ENCODE measurements around the gene LKAAEAR1.

The LKAAEAR1 gene

DNA sequence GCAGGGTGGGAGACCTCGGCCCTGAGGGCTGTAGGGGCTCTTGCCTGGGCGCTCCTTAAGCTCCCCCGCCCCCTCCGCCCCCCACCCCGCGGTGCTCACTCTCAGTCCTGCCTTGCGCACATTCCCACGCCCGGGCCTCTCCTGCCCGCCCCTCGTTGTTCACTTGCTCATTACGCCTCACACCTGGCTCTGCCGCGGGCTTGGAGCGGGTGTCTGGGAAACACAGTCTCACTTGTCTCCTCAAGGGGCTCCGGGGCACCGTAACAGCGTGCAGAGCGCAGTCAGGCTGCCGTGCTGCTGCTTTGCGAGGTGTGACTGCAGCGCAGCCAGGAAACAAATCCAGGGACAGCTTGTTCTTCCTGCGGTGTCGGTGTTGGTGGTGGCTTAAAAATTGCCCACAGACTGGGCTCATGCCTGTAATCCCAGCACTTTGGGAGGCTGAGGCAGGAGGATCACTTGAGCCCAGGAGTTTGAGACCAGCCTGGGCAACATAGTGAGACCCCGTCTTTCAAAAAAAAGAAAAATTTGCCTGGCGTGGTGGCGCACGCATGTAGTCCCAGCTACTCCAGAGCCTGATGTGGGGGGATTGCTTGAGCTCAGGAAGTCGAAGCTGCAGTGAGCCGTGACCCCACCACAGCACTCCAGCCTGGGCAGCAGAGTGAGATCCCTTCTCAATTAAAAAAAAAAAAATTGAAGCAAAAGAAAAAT is 18.6 kb upstream of the LKAAEAR1 start:
- POLR2A ChIA-PET, result interaction anchor here (0.6 kb wide), 1 partner anchor 65 kb away, joined by 3 read pairs; no protein-coding TSS in a partner anchor
- TF ChIP-seq, protein P1, sequence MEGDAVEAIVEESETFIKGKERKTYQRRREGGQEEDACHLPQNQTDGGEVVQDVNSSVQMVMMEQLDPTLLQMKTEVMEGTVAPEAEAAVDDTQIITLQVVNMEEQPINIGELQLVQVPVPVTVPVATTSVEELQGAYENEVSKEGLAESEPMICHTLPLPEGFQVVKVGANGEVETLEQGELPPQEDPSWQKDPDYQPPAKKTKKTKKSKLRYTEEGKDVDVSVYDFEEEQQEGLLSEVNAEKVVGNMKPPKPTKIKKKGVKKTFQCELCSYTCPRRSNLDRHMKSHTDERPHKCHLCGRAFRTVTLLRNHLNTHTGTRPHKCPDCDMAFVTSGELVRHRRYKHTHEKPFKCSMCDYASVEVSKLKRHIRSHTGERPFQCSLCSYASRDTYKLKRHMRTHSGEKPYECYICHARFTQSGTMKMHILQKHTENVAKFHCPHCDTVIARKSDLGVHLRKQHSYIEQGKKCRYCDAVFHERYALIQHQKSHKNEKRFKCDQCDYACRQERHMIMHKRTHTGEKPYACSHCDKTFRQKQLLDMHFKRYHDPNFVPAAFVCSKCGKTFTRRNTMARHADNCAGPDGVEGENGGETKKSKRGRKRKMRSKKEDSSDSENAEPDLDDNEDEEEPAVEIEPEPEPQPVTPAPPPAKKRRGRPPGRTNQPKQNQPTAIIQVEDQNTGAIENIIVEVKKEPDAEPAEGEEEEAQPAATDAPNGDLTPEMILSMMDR (IDR thresholded peaks at IDR 0.05; ENCODE audit: control extremely low read depth, extremely low read depth, low read depth, missing control alignments), result no peak
- CTCF ChIA-PET, result interaction anchor here (0.6 to 6.0 kb wide), 7 partner anchors 9 to 42 kb away, joined by 3 to 64 read pairs (median 5); partner anchors contain the start of gene LKAAEAR1
- no peak for DNase-seq (ENCODE audit: extremely low spot score)

DNA sequence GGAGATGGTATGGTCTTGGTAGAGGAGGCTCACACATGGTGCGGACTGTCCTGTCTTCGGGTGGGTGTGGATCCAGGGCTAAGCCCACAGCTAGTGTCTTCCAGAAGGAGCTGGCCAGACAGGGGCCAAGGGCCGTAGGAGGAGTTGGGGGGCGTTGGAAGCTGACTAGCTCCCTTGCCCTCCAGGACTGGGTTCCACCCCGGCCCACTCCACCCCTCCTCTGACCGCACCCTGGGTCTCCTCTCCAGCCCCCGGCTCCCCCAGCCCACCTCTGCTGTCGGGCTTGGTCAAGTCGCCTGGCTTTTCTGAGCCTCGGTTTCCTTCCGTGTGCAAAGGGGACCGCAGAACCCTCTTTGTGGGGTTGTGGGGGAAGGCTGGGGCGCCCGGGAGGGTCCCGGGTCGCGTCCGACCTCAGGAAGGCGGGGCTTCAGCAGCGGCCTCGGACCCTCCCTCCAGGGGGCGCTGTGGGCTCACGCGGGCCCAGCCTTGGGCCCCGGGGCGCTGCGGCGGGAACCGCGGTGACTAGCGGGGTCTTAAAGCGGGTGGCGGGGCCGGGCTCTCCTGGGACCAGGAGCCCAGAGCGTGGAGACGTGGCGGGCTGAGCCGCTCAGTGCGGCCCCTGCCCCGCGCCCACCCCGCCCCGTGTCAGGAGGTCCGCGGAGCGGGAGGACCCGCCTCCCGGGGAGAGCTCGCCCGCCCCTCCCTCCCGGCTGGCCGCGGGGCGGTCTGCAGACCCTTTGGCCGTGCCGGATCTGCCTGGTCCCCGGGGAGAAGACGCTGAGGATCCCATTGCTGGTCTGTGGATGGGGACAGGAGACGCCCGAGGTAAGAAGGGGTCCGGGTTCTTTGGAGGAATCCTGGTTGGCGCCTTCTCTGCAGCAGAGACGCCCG is 17.8 kb upstream of the LKAAEAR1 start:
- TF ChIP-seq, protein P1 (IDR thresholded peaks at IDR 0.05; ENCODE audit: control extremely low read depth, extremely low read depth, low read depth, missing control alignments), result peak; percentile 81
- CTCF ChIA-PET, result interaction anchor here (0.6 to 6.0 kb wide), 11 partner anchors 8 to 43 kb away, joined by 3 to 64 read pairs (median 4); partner anchors contain the start of gene LKAAEAR1
- DNase-seq (ENCODE audit: extremely low spot score), result peak; percentile 85
- POLR2A ChIA-PET, result no interaction called here

DNA sequence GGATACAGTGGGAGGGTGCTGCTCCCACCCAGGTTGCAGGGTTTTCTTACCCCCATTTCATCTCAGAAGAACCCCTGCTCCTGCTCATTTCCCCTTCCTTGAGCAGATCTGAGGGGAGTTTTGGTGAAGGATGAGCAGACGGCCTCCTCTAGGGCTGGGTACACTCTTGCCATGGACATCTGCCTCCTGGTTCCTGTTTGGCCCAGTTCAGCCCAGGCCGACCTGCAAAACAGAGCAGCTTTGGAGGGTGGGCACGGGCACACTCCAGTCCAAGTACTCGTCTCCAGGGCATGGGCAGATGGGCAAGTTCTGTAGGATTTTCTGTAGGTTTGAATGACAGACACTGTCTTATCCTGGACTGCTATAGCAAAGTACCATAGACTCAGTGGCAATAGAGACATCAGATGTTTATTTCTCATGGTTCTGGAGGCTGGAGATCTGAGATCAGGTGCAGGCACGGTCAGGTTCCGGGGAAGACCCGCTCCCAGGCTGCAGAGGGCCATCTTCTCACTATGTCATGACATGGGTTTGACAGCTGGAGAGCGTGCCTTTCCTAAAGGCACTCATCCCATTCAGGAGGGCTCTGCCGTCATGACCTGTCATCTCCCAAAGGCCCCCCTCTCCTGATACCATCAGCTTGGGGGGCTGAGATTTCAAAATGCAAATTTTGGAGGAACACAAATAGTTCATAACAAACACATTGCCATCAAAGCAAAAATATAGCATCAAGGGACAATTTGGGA is 16.9 kb upstream of the LKAAEAR1 start:
- CTCF ChIA-PET, result interaction anchor here (0.7 to 6.0 kb wide), 7 partner anchors 9 to 23 kb away, joined by 3 to 64 read pairs (median 4); partner anchors contain the start of gene LKAAEAR1

DNA sequence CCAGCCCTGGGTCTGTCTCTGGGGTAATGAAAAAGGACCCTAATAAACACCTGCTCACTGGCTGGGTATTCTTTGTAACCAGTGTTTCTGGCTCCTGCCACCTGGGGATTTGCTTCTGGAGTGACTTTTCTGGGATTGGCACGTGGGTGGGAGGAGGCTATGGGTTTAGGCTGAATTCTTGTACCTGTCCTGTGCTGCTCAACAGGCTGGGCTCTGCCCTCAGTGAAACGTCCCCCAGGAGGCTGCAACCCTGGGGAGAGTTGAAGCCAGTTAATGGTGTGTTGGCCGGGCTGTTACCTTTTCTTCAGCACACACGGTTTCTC is 16.3 kb upstream of the LKAAEAR1 start:
- TF ChIP-seq, protein P1 (IDR thresholded peaks at IDR 0.05; ENCODE audit: control extremely low read depth, extremely low read depth, low read depth, missing control alignments), result no peak
- POLR2A ChIA-PET, result no interaction called here
- DNase-seq (ENCODE audit: extremely low spot score), result no peak
- CTCF ChIA-PET, result interaction anchor here (2.6 to 6.0 kb wide), 3 partner anchors 9 to 18 kb away, joined by 11 to 64 read pairs (median 11); partner anchors contain the start of gene LKAAEAR1

More for the DNA sequence above, 16.9 kb upstream of the LKAAEAR1 start:
- POLR2A ChIA-PET, result no interaction called here
- TF ChIP-seq, protein P1 (IDR thresholded peaks at IDR 0.05; ENCODE audit: control extremely low read depth, extremely low read depth, low read depth, missing control alignments), result no peak
- no peak for DNase-seq (ENCODE audit: extremely low spot score)

DNA sequence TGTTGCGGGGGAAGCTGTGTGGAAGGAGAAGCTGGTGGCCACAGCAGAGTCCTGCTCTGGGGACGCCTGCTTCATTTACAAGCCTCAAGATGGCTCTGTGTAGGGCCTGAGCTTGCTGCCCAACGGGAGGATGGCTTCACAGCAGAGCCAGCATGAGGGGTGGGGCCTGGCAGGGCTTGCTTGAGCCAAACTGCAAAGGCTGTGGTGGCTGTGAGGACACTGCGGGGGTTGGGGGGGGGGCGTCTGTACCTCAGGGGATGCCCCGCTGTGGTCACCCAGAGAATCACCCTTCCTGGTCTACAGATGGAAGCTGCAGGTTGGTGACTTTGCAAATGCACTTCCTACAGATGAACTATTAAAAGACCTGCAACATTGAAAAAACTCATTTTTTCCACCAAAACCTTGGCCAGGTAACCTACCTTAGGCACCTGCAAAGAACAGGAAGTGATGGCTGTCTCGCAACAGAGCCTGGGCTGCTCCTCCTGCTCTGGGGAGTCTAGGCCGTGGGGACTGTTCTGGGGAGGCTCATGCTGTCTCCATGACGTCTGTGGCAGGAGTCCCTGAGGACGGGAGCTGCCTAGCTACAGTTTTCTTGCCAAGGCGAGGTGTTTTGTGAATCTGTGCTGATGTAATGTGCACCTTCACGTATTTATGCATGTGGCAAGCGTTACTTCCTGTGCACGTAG is 15.8 kb upstream of the LKAAEAR1 start:
- TF ChIP-seq, protein P1 (IDR thresholded peaks at IDR 0.05; ENCODE audit: control extremely low read depth, extremely low read depth, low read depth, missing control alignments), result no peak
- CTCF ChIA-PET, result interaction anchor here (1.0 to 6.0 kb wide), 4 partner anchors 9 to 19 kb away, joined by 4 to 64 read pairs (median 11); partner anchors contain the start of gene LKAAEAR1
- DNase-seq (ENCODE audit: extremely low spot score), result peak; percentile 63
- POLR2A ChIA-PET, result no interaction called here

All from GM10248 (cell line).